Tibial nerve (tissue), 4 donors: ENCODE data around the gene ZKSCAN5.

ENCODE experiments used
- EP300 ChIP-seq, 2 donors: sonication (generic); formaldehyde crosslinking; IDR thresholded peaks; one replicate each; pipeline ENCODE4 v1.6.1; 2017; ENCODE audit warnings: antibody characterized with exemption in 2 of 2, mild to moderate bottlenecking in 1 of 2
- POLR2A ChIP-seq, 2 donors: fragments of 450-650 bp; IDR thresholded peaks; one replicate each; pipeline ENCODE4 v1.6.1; 2017; ENCODE audit warnings: antibody characterized with exemption in 2 of 2, mild to moderate bottlenecking in 2 of 2, moderate library complexity in 2 of 2
- TF ChIP-seq, protein P1 (sequence below), 5 experiments: fragments of 200-600 bp in 3 of 5; fragments of 450-650 bp in 2 of 5; sonication (generic) in 3 of 5; IDR thresholded peaks; one replicate each; pipeline ENCODE4 v1.5.1; 2016 to 2019; ENCODE audit warnings: antibody characterized with exemption in 5 of 5, mild to moderate bottlenecking in 3 of 5, moderate library complexity in 2 of 5

DNA sequence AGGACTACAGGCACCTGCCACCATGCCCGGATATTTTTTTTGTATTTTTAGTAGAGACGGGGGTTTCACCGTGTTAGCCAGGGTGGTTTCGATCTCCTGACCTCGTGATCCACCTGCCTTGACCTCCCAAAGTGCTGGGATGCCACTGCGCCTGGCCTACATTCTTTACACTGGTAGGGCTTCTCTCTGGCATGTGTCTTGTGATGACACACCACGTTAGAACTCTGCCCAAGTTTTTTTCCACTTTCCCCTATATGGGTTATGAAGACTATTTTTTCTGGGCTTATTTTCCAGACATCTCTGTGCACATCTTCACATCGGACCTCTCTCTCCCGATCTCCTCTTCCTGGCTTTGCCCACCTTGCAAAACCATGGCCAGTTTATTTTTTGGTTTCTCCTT is 36.8 kb downstream of the ZKSCAN5 start:
- TF ChIP-seq, protein P1, sequence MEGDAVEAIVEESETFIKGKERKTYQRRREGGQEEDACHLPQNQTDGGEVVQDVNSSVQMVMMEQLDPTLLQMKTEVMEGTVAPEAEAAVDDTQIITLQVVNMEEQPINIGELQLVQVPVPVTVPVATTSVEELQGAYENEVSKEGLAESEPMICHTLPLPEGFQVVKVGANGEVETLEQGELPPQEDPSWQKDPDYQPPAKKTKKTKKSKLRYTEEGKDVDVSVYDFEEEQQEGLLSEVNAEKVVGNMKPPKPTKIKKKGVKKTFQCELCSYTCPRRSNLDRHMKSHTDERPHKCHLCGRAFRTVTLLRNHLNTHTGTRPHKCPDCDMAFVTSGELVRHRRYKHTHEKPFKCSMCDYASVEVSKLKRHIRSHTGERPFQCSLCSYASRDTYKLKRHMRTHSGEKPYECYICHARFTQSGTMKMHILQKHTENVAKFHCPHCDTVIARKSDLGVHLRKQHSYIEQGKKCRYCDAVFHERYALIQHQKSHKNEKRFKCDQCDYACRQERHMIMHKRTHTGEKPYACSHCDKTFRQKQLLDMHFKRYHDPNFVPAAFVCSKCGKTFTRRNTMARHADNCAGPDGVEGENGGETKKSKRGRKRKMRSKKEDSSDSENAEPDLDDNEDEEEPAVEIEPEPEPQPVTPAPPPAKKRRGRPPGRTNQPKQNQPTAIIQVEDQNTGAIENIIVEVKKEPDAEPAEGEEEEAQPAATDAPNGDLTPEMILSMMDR (IDR thresholded peaks at IDR 0.05) = no peak
- TF ChIP-seq POLR2A (IDR thresholded peaks at IDR 0.05) = no peak
- no peak for TF ChIP-seq EP300 (IDR thresholded peaks at IDR 0.05)
